Activated T-cell treated with anti-CD3 and anti-CD28 coated beads, Interleukin-2, amount 50 U/mL, for 72 hours (primary cell): Measurements from ENCODE around the gene CBX7. TPM values are rescaled to one million over a fixed set of nuclear protein-coding genes. Genes with fewer than 3 reads are reported as not detected.

Experiments used
- ATAC-seq, 2 donors: fragments of 150-1000 bp; cut with Tn5 transposase; replicated peaks in 1 of 2; 2 replicates each; pipeline ENCODE4 v1.10.0; 2021; ENCODE audit warnings: moderate library complexity in 2 of 2, mild to moderate bottlenecking in 1 of 2
- DNase-seq, 2 donors: peaks; one replicate each; pipeline ENCODE4 v3.0.0; 2021 to 2022; ENCODE audit warnings: mixed read lengths in 1 of 2
- H3K27ac Mint-ChIP-seq: one replicate; pipeline ENCODE4 v1.8.0; 2022; ENCODE audit warnings: mild to moderate bottlenecking, moderate library complexity, mixed read lengths
- H3K27me3 Mint-ChIP-seq: one replicate; pipeline ENCODE4 v1.8.0; 2022; ENCODE audit warnings: low read depth, mixed read lengths
- H3K36me3 Mint-ChIP-seq, 2 donors: one replicate each; pipeline ENCODE4 v1.8.0; 2022; ENCODE audit warnings: mixed read lengths in 2 of 2, mild to moderate bottlenecking in 1 of 2; ENCODE audit not compliant: insufficient read depth in 2 of 2
- H3K4me1 Mint-ChIP-seq: one replicate; pipeline ENCODE4 v1.8.0; 2022; ENCODE audit warnings: low read depth, mixed read lengths
- H3K4me3 Mint-ChIP-seq, 2 donors: one replicate each; pipeline ENCODE4 v1.8.0; 2022; ENCODE audit warnings: mild to moderate bottlenecking in 2 of 2, mixed read lengths in 2 of 2, moderate library complexity in 2 of 2
- H3K9me3 Mint-ChIP-seq, 2 donors: one replicate each; pipeline ENCODE4 v1.8.0; 2022; ENCODE audit warnings: mixed read lengths in 2 of 2
- total RNA-seq, 2 donors: library from RNA; stranded (reverse); gene quantifications; one replicate each; pipeline ENCODE4 v1.2.3, GENCODE V29; 2022

CBX7 gene
- total RNA-seq, 2 donors from 2014 or later, result 41.5 to 61.0 TPM

DNA sequence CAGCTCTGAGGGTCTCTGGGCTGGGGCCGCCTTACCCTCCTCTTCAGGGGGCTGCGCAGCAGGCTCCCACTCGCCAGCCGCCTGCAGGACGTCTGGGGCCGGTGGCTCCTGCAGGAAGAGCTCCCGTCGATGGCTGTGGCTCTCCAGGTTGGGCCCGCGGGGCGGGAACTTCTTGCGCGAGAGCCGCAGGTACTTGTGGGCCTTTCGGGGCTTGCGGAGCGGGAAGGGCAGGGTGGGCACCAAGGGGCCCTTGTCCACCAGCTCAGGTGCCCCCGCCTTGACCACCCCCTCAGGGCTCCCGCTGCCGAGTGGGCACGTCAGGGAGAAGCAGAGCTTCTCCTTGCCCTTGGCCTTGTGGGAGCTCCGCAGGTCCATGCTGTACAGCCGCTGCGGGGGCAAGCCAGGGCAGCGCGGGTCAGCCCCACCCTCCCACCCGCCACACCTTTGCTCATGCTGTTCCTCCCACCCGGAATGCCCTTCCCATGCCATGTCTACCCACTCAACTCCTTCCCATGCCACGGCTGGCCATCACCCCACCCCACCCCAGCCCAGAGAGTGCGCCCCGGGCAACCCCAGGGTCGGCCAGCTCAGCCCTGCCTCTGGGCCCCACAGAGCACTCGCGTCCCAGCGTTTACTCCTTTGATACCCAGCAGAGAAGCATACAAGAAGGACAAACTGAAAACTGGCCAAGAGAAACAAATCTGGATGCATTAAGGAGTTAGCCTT is 18.0 kb downstream of the CBX7 start:
- Mint-ChIP-seq H3K4me1 (no peaks in the 10 kb centered on the region), H3K4me3 (no peak overlapping the region), H3K36me3 (no peaks in the 10 kb centered on the region), H3K27me3 (no peaks in the 10 kb centered on the region), H3K9me3 (no peaks in the 10 kb centered on the region), H3K27ac (no peak overlapping the region)
- no peak for DNase-seq
- ATAC-seq, result no peak

DNA sequence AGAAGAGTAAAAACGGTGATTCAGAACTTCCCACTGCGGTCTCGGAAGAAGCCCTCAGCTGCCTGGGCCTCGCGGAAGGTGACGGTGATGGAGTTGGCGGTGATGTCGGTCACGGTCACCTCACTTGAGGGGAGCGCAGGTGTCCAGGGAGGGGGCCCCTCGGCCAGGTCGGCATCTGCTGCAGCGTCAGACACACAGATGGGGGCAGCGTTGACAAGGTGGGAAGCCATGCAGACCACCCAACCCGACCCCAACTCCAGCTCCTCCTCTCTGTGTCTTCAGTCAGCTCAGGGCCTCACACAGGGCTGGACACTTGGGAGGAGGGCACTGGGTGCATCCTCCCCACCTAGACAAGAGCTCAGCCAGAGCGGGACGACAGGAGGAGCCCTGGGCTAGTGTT is 18.6 kb downstream of the CBX7 start:
- H3K27me3 Mint-ChIP-seq, result no peaks in the 10 kb centered on the region
- no peak overlapping the region for H3K27ac Mint-ChIP-seq
- no peak for DNase-seq
- no peak for ATAC-seq
- no peak overlapping the region for H3K4me3 Mint-ChIP-seq
- H3K36me3 Mint-ChIP-seq, result no peaks in the 10 kb centered on the region
- peaks cover 2% of the 10 kb centered on the region for H3K4me1 Mint-ChIP-seq
- no peaks in the 10 kb centered on the region for H3K9me3 Mint-ChIP-seq

DNA sequence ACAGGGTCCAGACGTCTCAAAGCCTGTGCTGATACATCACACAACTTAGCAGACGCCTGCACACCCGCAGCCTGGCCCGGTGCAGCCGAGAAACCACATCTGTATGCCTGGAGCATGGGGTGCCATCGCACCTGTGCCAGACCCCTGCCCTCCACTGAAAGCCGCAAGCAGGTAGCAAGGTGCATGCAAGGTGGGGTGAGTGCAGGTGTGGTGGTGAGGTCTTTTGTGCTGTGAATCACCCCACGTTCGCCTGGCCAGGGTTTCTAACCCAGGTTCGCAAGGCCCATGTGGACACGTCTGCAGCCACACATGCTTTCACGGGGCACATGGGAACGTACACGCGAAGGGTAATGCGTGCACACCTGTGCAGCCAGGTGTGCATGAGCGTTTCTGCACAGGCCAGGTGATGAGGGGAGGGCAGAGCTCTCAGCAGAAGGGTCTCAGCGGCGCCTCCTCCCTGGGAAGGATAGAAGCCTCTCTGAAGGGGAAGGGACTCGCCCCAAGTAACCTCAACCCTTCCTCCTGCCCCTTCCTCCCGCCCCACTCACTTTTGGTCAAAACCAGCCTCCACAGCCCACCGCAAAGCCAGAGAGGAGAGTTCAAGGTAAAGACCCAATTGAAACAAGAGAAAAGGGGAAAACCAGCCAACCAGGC is 19.5 kb downstream of the CBX7 start:
- Mint-ChIP-seq H3K4me1 (peaks cover 7% of the 10 kb centered on the region), H3K9me3 (no peaks in the 10 kb centered on the region), H3K36me3 (no peaks in the 10 kb centered on the region), H3K27me3 (no peaks in the 10 kb centered on the region), H3K4me3 (no peak overlapping the region), H3K27ac (no peak overlapping the region)
- ATAC-seq (no peak), DNase-seq (no peak)

DNA sequence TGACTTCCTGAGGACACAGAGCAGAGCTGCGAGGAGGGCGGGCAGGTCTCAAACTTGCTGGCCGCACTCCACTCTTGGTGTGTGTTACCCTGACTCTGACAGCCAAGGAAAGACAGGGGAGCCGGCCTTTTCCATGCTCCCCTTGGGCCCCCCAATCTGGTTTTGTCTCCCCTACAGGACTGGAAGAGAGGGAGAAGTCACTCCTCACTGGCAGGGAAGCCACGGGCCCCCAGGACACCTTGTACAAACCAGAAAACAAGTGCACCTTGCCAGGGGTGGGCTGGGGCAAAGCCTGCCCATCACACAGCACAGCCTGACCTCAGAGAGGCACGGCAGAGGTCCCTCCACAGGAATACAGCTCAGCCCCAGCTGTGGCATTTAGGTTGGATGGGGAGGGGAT is 20.2 kb downstream of the CBX7 start:
- ATAC-seq (no peak), DNase-seq (no peak)
- Mint-ChIP-seq H3K27me3 (no peaks in the 10 kb centered on the region), H3K36me3 (no peaks in the 10 kb centered on the region), H3K4me3 (no peak overlapping the region), H3K9me3 (no peaks in the 10 kb centered on the region), H3K4me1 (peaks cover 7% of the 10 kb centered on the region), H3K27ac (no peak overlapping the region)

DNA sequence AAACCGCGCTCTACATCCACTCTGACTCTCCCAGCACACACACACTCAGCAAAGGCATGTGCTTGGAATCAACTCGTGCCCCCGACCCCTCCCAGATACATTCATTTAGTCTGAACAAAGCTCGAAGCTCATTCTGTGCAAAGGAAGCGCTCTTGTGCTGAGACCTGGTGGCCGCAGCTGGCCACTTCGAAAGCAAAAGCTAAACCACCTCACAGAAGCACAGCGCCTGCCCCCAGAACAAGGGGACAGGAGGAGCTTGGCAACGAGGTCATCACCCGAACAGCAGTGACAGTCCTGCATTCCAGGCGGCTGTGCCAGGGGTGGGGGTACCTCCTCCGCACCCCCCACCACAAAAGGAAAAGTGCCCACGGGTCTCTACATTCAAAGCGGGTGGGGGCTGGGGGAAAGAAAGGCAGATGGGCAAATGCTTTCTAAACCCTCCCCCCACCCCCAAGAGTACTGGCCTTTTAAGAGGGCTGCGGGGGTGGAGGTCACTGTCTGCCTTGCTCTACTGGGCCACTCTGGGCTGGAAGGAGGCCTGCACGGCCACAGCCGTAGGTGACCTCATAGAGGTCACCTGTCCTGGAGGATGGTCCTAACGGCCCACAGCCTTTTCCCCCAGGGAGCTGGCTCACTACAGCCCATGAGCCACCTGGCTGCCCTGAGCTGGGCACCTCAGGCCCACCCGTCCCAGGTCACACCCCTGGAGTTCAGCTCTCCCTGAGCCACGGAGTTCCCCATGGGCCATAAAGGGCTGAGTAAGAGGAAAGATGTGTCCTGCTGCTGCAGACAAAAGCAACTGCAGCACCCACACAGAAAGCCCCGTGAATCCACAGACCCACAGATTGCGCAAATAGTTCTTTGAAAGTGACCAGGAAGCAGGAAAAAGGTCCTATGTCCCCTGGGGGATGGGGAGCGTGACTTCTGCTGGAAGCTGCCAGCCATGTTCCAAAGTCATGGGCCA is 21.3 kb downstream of the CBX7 start:
- Mint-ChIP-seq H3K9me3 (no peaks in the 10 kb centered on the region), H3K27me3 (no peaks in the 10 kb centered on the region), H3K27ac (no peak overlapping the region), H3K4me1 (peaks cover 7% of the 10 kb centered on the region), H3K36me3 (no peaks in the 10 kb centered on the region), H3K4me3 (no peak overlapping the region)
- DNase-seq (no peak), ATAC-seq (no peak)

DNA sequence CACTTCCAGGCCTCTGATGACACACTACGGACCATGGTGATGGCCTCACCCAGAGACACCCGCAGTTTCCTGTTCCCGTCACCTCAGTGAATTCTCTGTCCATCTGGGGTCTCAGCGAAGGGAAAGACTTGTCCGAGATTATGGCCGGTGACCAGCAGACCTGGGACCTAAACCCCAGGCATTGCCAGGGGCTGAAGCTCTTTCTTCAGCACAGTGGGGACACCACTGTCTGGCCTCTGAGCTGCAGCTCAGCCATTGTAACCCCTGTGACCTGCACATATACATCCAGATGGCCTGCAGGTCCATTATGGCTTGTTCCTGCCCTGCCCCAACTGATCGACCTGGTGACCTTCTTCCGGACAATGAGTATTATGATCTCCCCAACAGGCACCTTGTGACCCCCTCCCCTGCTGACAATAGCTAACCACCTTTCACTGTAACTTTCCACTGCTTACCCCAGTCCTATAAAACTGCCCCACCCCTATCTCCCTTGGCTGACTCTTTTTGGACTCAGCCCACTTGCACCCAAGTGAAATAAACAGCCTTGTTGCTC is 22.3 kb downstream of the CBX7 start:
- no peaks in the 10 kb centered on the region for H3K9me3 Mint-ChIP-seq
- no peak overlapping the region for H3K27ac Mint-ChIP-seq
- peaks cover 7% of the 10 kb centered on the region for H3K4me1 Mint-ChIP-seq
- no peaks in the 10 kb centered on the region for H3K36me3 Mint-ChIP-seq
- no peak overlapping the region for H3K4me3 Mint-ChIP-seq
- ATAC-seq, result no peak
- H3K27me3 Mint-ChIP-seq, result no peaks in the 10 kb centered on the region
- no peak for DNase-seq

DNA sequence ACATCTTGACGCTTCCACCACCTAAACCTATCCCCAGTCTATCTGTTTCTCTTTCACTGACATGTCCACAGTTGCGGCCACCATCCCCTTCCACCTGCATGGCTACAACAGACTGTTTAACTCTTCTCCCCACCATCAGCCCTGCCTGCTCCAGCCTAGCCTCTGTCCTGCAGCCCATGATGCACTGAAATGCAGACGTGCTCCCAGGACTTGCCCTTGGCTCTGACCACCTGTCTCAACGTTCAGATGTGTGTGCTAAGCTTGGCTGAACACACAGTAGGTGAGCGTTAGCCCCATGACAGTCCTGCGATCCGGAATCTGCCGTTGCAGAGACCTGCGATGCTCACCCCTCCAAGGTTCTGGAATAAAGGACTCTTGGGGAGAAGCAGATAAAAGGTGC is 22.7 kb downstream of the CBX7 start:
- Mint-ChIP-seq H3K27ac (no peak overlapping the region), H3K36me3 (no peaks in the 10 kb centered on the region), H3K4me3 (no peak overlapping the region), H3K4me1 (peaks cover 7% of the 10 kb centered on the region), H3K9me3 (no peaks in the 10 kb centered on the region), H3K27me3 (no peaks in the 10 kb centered on the region)
- DNase-seq (no peak), ATAC-seq (no peak)

DNA sequence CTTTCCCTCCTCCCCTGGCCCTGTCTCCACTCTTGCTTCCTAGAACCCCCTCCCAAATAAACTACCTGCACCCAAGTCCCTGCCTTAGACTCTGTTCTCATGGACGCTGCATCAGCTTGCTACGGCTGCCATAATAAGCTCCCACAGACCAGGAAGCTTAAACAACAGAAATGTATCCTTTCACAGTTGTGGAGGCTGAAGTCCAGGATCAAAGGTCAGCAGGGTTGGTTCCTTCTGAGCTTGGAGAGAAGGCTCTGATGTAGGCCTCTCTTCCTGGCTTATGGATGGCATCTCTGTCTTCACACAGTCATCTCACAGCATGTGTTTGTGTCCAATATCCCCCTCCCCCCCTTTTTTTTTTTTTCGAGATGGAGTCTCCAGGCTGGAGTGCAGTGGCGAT is 23.4 kb downstream of the CBX7 start:
- Mint-ChIP-seq H3K27ac (no peak overlapping the region), H3K4me3 (no peak overlapping the region), H3K36me3 (no peaks in the 10 kb centered on the region), H3K4me1 (peaks cover 7% of the 10 kb centered on the region), H3K27me3 (no peaks in the 10 kb centered on the region), H3K9me3 (no peaks in the 10 kb centered on the region)
- ATAC-seq, result no peak
- no peak for DNase-seq

DNA sequence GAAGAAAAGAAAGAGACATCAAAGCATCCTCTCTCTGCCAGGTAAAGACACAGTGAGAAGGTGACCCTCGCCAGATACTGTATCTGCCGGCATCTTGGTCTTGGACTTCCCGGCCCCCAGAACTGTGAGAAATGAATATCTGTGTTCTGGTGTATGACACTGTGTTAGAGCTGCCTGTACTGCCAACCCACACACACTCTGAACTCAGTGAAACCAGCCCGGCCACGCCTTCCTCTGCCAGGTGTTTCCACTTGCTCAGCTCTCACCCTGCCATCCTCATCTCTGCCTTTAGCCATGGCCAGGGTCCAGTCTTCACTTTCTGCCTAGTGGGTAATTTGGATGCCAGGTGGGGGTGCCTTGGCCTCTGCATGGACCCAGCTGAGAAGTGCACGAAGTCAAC is 24.0 kb downstream of the CBX7 start:
- H3K27me3 Mint-ChIP-seq, result no peaks in the 10 kb centered on the region
- DNase-seq (no peak), ATAC-seq (peak in 1 of 2 donors; percentile 39)
- peaks cover 7% of the 10 kb centered on the region for H3K4me1 Mint-ChIP-seq
- no peaks in the 10 kb centered on the region for H3K36me3 Mint-ChIP-seq
- H3K9me3 Mint-ChIP-seq, result no peaks in the 10 kb centered on the region
- no peak overlapping the region for H3K27ac Mint-ChIP-seq
- H3K4me3 Mint-ChIP-seq, result no peak overlapping the region

DNA sequence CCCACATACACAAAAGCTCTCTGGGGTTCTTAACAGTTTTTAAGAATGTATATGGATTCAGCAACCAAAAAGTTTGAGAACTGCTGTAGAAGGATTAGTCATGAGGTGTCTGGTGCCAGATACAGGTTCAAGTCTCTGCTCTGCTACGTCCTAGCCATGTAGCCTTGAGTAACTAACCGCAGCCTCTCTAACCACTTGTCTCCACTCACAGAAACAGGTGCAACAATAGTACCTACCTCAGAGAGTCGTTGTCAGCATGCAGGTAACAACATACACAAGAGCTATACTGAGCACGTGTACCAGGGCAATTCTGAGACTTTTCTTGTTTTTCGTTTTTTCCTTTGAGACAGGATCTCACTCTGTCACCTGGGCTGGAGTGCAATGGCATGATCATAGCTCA is 26.9 kb downstream of the CBX7 start:
- no peak overlapping the region for H3K27ac Mint-ChIP-seq
- no peaks in the 10 kb centered on the region for H3K9me3 Mint-ChIP-seq
- H3K4me1 Mint-ChIP-seq, result peaks cover 14% of the 10 kb centered on the region
- H3K4me3 Mint-ChIP-seq, result no peak overlapping the region
- DNase-seq (no peak), ATAC-seq (no peak)
- no peaks in the 10 kb centered on the region for H3K36me3 Mint-ChIP-seq
- no peaks in the 10 kb centered on the region for H3K27me3 Mint-ChIP-seq

DNA sequence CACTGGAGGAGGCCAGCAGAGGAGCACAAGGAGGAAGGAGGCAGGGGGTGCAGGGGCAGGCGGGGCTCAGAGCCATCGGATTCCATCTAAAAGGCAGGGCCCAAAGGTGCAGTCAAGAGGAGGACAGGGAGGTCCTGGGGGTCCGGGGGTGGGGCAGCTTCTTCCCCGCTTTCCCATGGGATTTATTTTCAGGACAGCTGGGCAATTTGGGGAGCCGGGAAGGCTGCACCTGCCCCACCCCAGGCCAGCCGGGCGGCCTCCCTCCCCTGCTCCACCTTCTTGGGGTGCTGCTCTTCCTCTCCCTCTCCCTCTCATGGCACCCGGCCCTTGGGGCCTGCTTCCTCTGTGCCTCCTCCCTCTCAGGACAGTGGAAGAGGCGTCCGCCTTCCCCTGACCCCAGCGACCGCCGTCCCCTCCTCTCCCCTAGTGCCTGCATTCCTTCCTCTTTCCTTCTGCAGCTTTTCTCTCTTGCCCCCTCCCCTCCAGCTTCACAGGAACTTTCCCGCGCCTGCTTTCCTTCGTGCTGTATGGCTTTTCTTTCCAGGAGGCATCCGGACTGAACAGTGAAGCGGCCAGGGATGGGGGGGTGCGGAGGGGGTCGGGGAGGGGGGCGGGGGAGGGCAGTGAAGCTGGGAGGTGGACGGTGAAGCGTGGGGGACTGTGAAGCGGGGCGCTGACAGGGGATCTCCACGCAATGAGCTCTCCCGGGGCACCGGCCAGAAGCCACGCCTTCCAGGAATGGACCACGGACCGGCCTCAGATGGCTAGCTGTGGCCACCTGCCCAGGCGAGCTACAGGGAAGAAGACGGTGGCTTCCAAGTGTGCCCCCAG is 28.5 kb downstream of the CBX7 start:
- H3K36me3 Mint-ChIP-seq, result no peaks in the 10 kb centered on the region
- no peaks in the 10 kb centered on the region for H3K27me3 Mint-ChIP-seq
- no peaks in the 10 kb centered on the region for H3K9me3 Mint-ChIP-seq
- ATAC-seq, result no peak
- DNase-seq, result no peak
- H3K27ac Mint-ChIP-seq, result no peak overlapping the region
- no peak overlapping the region for H3K4me3 Mint-ChIP-seq
- peaks cover 13% of the 10 kb centered on the region for H3K4me1 Mint-ChIP-seq

DNA sequence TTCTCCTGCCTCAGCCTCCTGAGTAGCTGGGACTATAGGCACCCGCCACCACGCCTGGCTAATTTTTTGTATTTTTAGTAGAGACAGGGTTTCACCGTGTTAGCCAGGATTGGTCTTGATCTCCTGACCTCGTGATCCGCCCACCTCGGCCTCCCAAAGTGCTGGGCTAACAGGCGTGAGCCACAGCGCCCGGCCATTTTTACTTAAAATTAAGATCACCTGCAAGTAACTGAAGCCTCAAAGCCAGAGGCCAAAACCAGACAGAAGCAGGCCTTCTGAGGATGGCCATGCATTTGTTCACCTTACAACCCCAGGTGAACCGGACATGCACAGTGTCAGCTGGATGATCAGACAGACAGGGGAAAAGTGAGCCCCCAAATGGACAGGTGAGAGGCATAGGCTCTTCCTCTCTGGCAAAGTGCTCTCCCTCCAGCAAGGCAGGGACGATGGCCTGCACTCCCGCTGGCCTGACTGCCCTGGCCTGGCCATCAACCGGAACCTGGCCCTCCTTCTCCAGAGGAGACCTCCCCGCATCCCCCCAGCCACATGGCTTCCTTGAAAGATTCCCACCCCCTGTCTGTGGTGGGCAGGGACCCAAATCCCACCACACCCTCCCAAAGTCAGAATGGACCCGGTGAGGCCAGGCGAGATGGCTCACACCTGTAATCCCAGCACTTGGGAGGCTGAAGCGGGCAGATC is 29.6 kb downstream of the CBX7 start:
- H3K4me1 Mint-ChIP-seq, result peaks cover 18% of the 10 kb centered on the region
- no peak overlapping the region for H3K4me3 Mint-ChIP-seq
- no peaks in the 10 kb centered on the region for H3K27me3 Mint-ChIP-seq
- no peaks in the 10 kb centered on the region for H3K36me3 Mint-ChIP-seq
- DNase-seq (no peak), ATAC-seq (no peak)
- H3K9me3 Mint-ChIP-seq, result no peaks in the 10 kb centered on the region
- H3K27ac Mint-ChIP-seq, result no peak overlapping the region
